ENCODE results near the gene NR1H4. TPM values are rescaled to one million over a fixed set of nuclear protein-coding genes. Genes with fewer than 3 reads are reported as not detected.

NR1H4 gene
- total and polyA plus RNA-seq, 2 of the 8 experiments (the other 6 are each of a cell fraction or from before 2014, with no cell fraction given), result not detected

GRCh38 chr12:100528471-100529127, 54.9 kb downstream of the NR1H4 start:
- no peaks in the 10 kb centered on the region for H3K36me3 ChIP-seq (ENCODE audit: control insufficient read depth in 2 of 4, insufficient read depth in 4 of 4, low read length in 3 of 4)
- no peak overlapping the region for H3K4ac ChIP-seq (replicated peaks; ENCODE audit: insufficient read length, low read depth, low read length)
- no peak overlapping the region for H2BK20ac ChIP-seq (ENCODE audit: low read length)
- H3K56ac ChIP-seq (replicated peaks; ENCODE audit: insufficient read length, low read depth, low read length), result no peak overlapping the region
- H4K8ac ChIP-seq (ENCODE audit: extremely low read depth, insufficient read depth, low read length), result no peak overlapping the region
- H3K23ac ChIP-seq (ENCODE audit: insufficient read length), result no peak overlapping the region
- DNase-seq (ENCODE audit: low read depth in 1 of 2, low spot score in 2 of 2) (no peak), FAIRE-seq (no peak)
- H3K27ac ChIP-seq (ENCODE audit: low read depth, low read length), result no peak overlapping the region
- no peak overlapping the region for H3K9ac ChIP-seq (replicated peaks in 1 of 4; ENCODE audit: extremely low read depth in 1 of 4, low read depth in 3 of 4, low read length in 3 of 4)
- no peak overlapping the region for H3K14ac ChIP-seq (ENCODE audit: insufficient read length)
- no peak overlapping the region for H2AK5ac ChIP-seq (ENCODE audit: low read depth, low read length)
- H2BK5ac ChIP-seq (ENCODE audit: low read depth, low read length), result no peak overlapping the region
- POLR2A ChIA-PET (ENCODE audit: partially characterized antibody), result interaction anchor here (1.7 kb wide), 1 partner anchor 10 kb away, joined by 3 read pairs; no protein-coding TSS in a partner anchor
- no peak overlapping the region for H2BK12ac ChIP-seq (ENCODE audit: low read depth, low read length)
- H3K4me2 ChIP-seq (ENCODE audit: insufficient read depth in 1 of 2, low read depth in 2 of 2, low read length in 2 of 2), result no peak overlapping the region; a peak in 1 of 4 replicates
- H4K5ac ChIP-seq (ENCODE audit: insufficient read length, low read depth, low read length), result no peak overlapping the region
- no peak overlapping the region for H3K18ac ChIP-seq (ENCODE audit: extremely low read depth, low read length)
- no peaks in the 10 kb centered on the region for H3K27me3 ChIP-seq (replicated peaks in 1 of 4; ENCODE audit: control insufficient read depth in 3 of 4, extremely low read depth in 1 of 4, insufficient read depth in 3 of 4, low read length in 3 of 4)
- peaks cover 0 to 4% (median 2%) of the 10 kb centered on the region in 4 experiments; a peak in 2 of 7 replicates for H3K4me1 ChIP-seq (replicated peaks in 1 of 4; ENCODE audit: control insufficient read depth in 3 of 4, insufficient read depth in 4 of 4, low read length in 3 of 4)
- CTCF ChIA-PET (ENCODE audit: partially characterized antibody), result interaction anchor here (1.4 to 2.2 kb wide), 4 partner anchors 11 to 180 kb away, joined by 4 to 11 read pairs (median 5); no protein-coding TSS in a partner anchor
- TF ChIP-seq SP2 (IDR thresholded peaks at IDR 0.05; ENCODE audit: low read length) (no peak), EZH2 (IDR thresholded peaks at IDR 0.05; ENCODE audit: low read depth, low read length, severe bottlenecking) (no peak)
- H3K9me3 ChIP-seq (ENCODE audit: insufficient read depth in 2 of 2, low read depth in 1 of 2, low read length in 1 of 2), result no peaks in the 10 kb centered on the region
- WGBS, 2 experiments (ENCODE audit: extremely low coverage in 1 of 2, insufficient coverage in 1 of 2, insufficient read length in 1 of 2, insufficient replicate concordance in 2 of 2, low coverage in 1 of 2, low lambda C conversion rate in 2 of 2, missing lambda C conversion rate in 1 of 2), result 57% methylated on average over 1 of the region's 1 CpG; no CpG with 5 or more reads in 1 of the 2 experiments
- no peak overlapping the region for H2AFZ ChIP-seq (ENCODE audit: low read length)
- H4K91ac ChIP-seq (replicated peaks; ENCODE audit: insufficient read length, low read length), result no peak overlapping the region
- no peak overlapping the region for H3K4me3 ChIP-seq (ENCODE audit: extremely low read depth in 1 of 4, insufficient read depth in 2 of 4, low read depth in 3 of 4, low read length in 4 of 4)
- no peak overlapping the region for H2BK120ac ChIP-seq (replicated peaks; ENCODE audit: low read depth, low read length)
- H3K79me1 ChIP-seq (ENCODE audit: low read depth, low read length), result no peaks in the 10 kb centered on the region
- H3K79me2 ChIP-seq (ENCODE audit: control insufficient read depth in 1 of 2, insufficient read depth in 2 of 2, low read length in 2 of 2), result no peaks in the 10 kb centered on the region
- no peaks in the 10 kb centered on the region for H3K23me2 ChIP-seq (ENCODE audit: low read depth, low read length)
- H4K20me1 ChIP-seq (replicated peaks in 1 of 2; ENCODE audit: control insufficient read depth in 1 of 2, insufficient read depth in 2 of 2, low read length in 2 of 2), result no peaks in the 10 kb centered on the region
- H2BK15ac ChIP-seq (ENCODE audit: low read length), result no peak overlapping the region

Data from H1 (cell line).